ENCODE measurements around the gene OR8J3. TPM values are rescaled to one million over a fixed set of nuclear protein-coding genes. Genes with fewer than 3 reads are reported as not detected.

The OR8J3 gene
- total RNA-seq, 1 experiment from 2014 or later, result not detected

- Histone ChIP-seq H3K18ac (ENCODE audit: insufficient read length, low read depth, low read length) (no peak within 1 kb of the TSS), H3K9me3 (ENCODE audit: control insufficient read depth, low read depth, low read length) (peaks cover 9% of the 10 kb centered on the region), H4K20me1 (ENCODE audit: control insufficient read depth, insufficient read depth, insufficient read length) (no peaks in the 10 kb centered on the region), H3K9ac (ENCODE audit: extremely low read depth, insufficient read length, low read length) (no peak within 1 kb of the TSS), H3K27ac (ENCODE audit: insufficient read length, low read depth, low read length) (no peak within 1 kb of the TSS), H2BK20ac (ENCODE audit: low read depth, low read length, poor library complexity, severe bottlenecking) (no peak within 1 kb of the TSS), H2BK120ac (ENCODE audit: low read depth, low read length, poor library complexity, severe bottlenecking) (no peak within 1 kb of the TSS), H3T11ph (ENCODE audit: low read length) (no peak within 1 kb of the TSS), H4K5ac (ENCODE audit: insufficient read length, low read depth, low read length) (no peak within 1 kb of the TSS), H3K4ac (ENCODE audit: low read depth, low read length) (no peak within 1 kb of the TSS), H3K4me1 (ENCODE audit: insufficient read depth, low read length) (no peaks in the 10 kb centered on the region), H3K79me2 (ENCODE audit: insufficient read depth, low read length) (no peaks in the 10 kb centered on the region), H4K8ac (replicated peaks; ENCODE audit: insufficient read length, low read depth, low read length) (no peak within 1 kb of the TSS), H2BK5ac (ENCODE audit: insufficient read length, low read length) (no peak within 1 kb of the TSS), H2BK12ac (ENCODE audit: insufficient read length, low read depth, low read length) (no peak within 1 kb of the TSS), H3K79me1 (ENCODE audit: insufficient read depth, low read depth, low read length, poor library complexity, severe bottlenecking) (no peaks in the 10 kb centered on the region), H3K56ac (ENCODE audit: insufficient read length, low read depth, low read length) (no peak within 1 kb of the TSS), H4K91ac (ENCODE audit: insufficient read length, low read depth, low read length) (no peak within 1 kb of the TSS), H2AFZ (ENCODE audit: low read length) (no peak within 1 kb of the TSS), H2BK15ac (ENCODE audit: low read depth, low read length) (no peak within 1 kb of the TSS), H3K14ac (ENCODE audit: insufficient read depth, low read length) (no peak within 1 kb of the TSS), H3K23me2 (ENCODE audit: insufficient read length, low read depth, low read length, poor library complexity, severe bottlenecking) (no peaks in the 10 kb centered on the region), H3K23ac (ENCODE audit: insufficient read length, low read depth, low read length) (no peak within 1 kb of the TSS), H3K27me3 (ENCODE audit: insufficient read depth, low read length) (no peaks in the 10 kb centered on the region), H3K4me2 (ENCODE audit: insufficient read depth, insufficient read length, low read length) (no peak within 1 kb of the TSS), H2AK5ac (ENCODE audit: insufficient read length, low read length) (no peak within 1 kb of the TSS)
- peaks cover 14 to 31% of the 10 kb centered on the region in 2 experiments; a peak in 4 of 5 replicates for H3K9me3 Mint-ChIP-seq
- H3K27ac Mint-ChIP-seq, result no peak within 1 kb of the TSS
- no peak for TF ChIP-seq CTCF (conservative IDR thresholded peaks at IDR 0.05)
- no peak within 1 kb of the TSS for H3K4me3 Mint-ChIP-seq
- H3K27me3 Mint-ChIP-seq (ENCODE audit: low read depth), result no peaks in the 10 kb centered on the region; the same call in 1 of the 2 replicates
- WGBS (ENCODE audit: extremely low coverage, insufficient read length, low lambda C conversion rate), result no CpG with 5 or more reads among the region's 3 CpGs
- no peaks in the 10 kb centered on the region for H3K4me1 Mint-ChIP-seq
- H3K36me3 Mint-ChIP-seq (ENCODE audit: insufficient read depth in 1 of 3, low read depth in 3 of 3), result no peaks in the 10 kb centered on the region
- no peak for DNase-seq
Measured at GRCh38 chr11:56160217-56160616, 20.2 kb upstream of the OR8J3 start, which contains the start of gene OR8K5. Gene OR8K5, minus strand, starts transcription at chr11:56160317. Its CDS starts 0 bp downstream, at chr11:56160317.

All from H9 (cell line).